HG02678 (cell line): ENCODE data around the gene KDF1.
"Not testable (repeated sequence)": the region's sequence is repeated elsewhere in the genome, so short reads cannot be mapped to it uniquely, and the experiment has no call there.

Source experiments
- ATAC-seq: cut with Tn5 transposase; IDR thresholded peaks from one replicate; pipeline ENCODE4 v1.9.1; 2021; ENCODE audit warnings: mild to moderate bottlenecking, moderate library complexity; ENCODE audit not compliant: unreplicated experiment

Gene KDF1

GRCh38 chr1:26959270-26959669 is 998 bp downstream of the KDF1 start:
- ATAC-seq: no peak

- ATAC-seq: no peak
These were observed 3.0 kb downstream of the KDF1 start for GRCh38 chr1:26957306-26957705.

GRCh38 chr1:26956321-26956720 is 3.9 kb downstream of the KDF1 start:
- no peak for ATAC-seq

- ATAC-seq: no peak
These were observed 6.9 kb downstream of the KDF1 start for GRCh38 chr1:26953374-26953773.

GRCh38 chr1:26951821-26952497 is 8.3 kb downstream of the KDF1 start:
- no peak for ATAC-seq

GRCh38 chr1:26951216-26951615 is 9.1 kb downstream of the KDF1 start:
- ATAC-seq: no peak

GRCh38 chr1:26950602-26951001 is 9.7 kb downstream of the KDF1 start:
- no peak for ATAC-seq

GRCh38 chr1:26949926-26950319 is 10.3 kb downstream of the KDF1 start:
- ATAC-seq: no peak

- ATAC-seq: no peak
These were observed 10.9 kb downstream of the KDF1 start for GRCh38 chr1:26949266-26949925.

- ATAC-seq: not testable (repeated sequence)
These were observed 11.6 kb downstream of the KDF1 start for GRCh38 chr1:26948725-26949057.

- no peak for ATAC-seq
These were observed 14.0 kb downstream of the KDF1 start for GRCh38 chr1:26946270-26946669.

- ATAC-seq: no peak
These were observed 14.5 kb downstream of the KDF1 start for GRCh38 chr1:26945728-26946127.

GRCh38 chr1:26945138-26945537 is 15.1 kb downstream of the KDF1 start:
- ATAC-seq: no peak

GRCh38 chr1:26942656-26943055 is 17.6 kb downstream of the KDF1 start:
- no peak for ATAC-seq

GRCh38 chr1:26941311-26941710 is 19.0 kb downstream of the KDF1 start:
- ATAC-seq: no peak

- ATAC-seq: no peak
These were observed 21.6 kb downstream of the KDF1 start for GRCh38 chr1:26938659-26939025.

GRCh38 chr1:26938004-26938658 is 22.1 kb downstream of the KDF1 start:
- ATAC-seq: no peak

GRCh38 chr1:26936823-26937222 is 23.4 kb downstream of the KDF1 start:
- no peak for ATAC-seq

- no peak for ATAC-seq
These were observed 27.7 kb downstream of the KDF1 start for GRCh38 chr1:26932531-26932930.

GRCh38 chr1:26923711-26924110 is 36.6 kb downstream of the KDF1 start:
- ATAC-seq: no peak

GRCh38 chr1:26922901-26923300 is 37.4 kb downstream of the KDF1 start:
- ATAC-seq: no peak

GRCh38 chr1:26922431-26922729 is 37.9 kb downstream of the KDF1 start:
- no peak for ATAC-seq
